KMS-11 (cell line): ENCODE results near the gene SLC9A9.

Experiments
- H2AFZ ChIP-seq: fragments of 200-600 bp; sonication (generic); 2 replicates; pipeline ENCODE4 v1.6.1; 2016; ENCODE audit warnings: antibody characterized with exemption, mixed run types, low read depth
- H3K27ac ChIP-seq: fragments of 200-600 bp; sonication (generic); 2 replicates; pipeline ENCODE4 v1.6.1; 2016; ENCODE audit warnings: mild to moderate bottlenecking, mixed run types
- H3K27me3 ChIP-seq: fragments of 200-600 bp; sonication (generic); 2 replicates; pipeline ENCODE4 v1.6.1; 2017; ENCODE audit warnings: mild to moderate bottlenecking, low read depth, mixed run types, moderate library complexity; ENCODE audit not compliant: insufficient read depth
- H3K36me3 ChIP-seq: fragments of 200-600 bp; sonication (generic); 2 replicates; pipeline ENCODE4 v1.6.1; 2017; ENCODE audit warnings: mild to moderate bottlenecking, mixed run types; ENCODE audit not compliant: insufficient read depth
- H3K4me1 ChIP-seq: fragments of 200-600 bp; sonication (generic); 2 replicates; pipeline ENCODE4 v1.6.1; 2016; ENCODE audit warnings: mild to moderate bottlenecking, low read depth, mixed run types; ENCODE audit not compliant: poor library complexity, severe bottlenecking
- H3K4me2 ChIP-seq: fragments of 200-600 bp; sonication (generic); 2 replicates; pipeline ENCODE4 v1.7.0; 2016; ENCODE audit warnings: mild to moderate bottlenecking, mixed run types
- H3K4me3 ChIP-seq: fragments of 200-600 bp; sonication (generic); IDR thresholded peaks from 2 replicates; pipeline ENCODE4 v1.6.1; 2017; ENCODE audit warnings: low read depth, low read length, mixed read lengths; ENCODE audit not compliant: insufficient read depth
- H3K79me2 ChIP-seq: fragments of 200-600 bp; sonication (generic); 2 replicates; pipeline ENCODE4 v1.6.1; 2016; ENCODE audit warnings: low read depth, mixed run types; ENCODE audit not compliant: insufficient read depth
- H3K9ac ChIP-seq: fragments of 200-600 bp; sonication (generic); 2 replicates; pipeline ENCODE4 v1.6.1; 2016; ENCODE audit warnings: mild to moderate bottlenecking, mixed run types
- H4K20me1 ChIP-seq: fragments of 200-600 bp; sonication (generic); 2 replicates; pipeline ENCODE4 v1.6.1; 2016; ENCODE audit warnings: mild to moderate bottlenecking, mixed run types; ENCODE audit not compliant: insufficient read depth
- TF ChIP-seq, protein P1 (sequence below): fragments of 200-600 bp; sonication (generic); conservative IDR thresholded peaks from 2 replicates; pipeline ENCODE4 v1.6.1; 2017; ENCODE audit warnings: low read depth, mild to moderate bottlenecking, antibody characterized with exemption, low read length, moderate library complexity, mixed read lengths

The SLC9A9 gene

DNA sequence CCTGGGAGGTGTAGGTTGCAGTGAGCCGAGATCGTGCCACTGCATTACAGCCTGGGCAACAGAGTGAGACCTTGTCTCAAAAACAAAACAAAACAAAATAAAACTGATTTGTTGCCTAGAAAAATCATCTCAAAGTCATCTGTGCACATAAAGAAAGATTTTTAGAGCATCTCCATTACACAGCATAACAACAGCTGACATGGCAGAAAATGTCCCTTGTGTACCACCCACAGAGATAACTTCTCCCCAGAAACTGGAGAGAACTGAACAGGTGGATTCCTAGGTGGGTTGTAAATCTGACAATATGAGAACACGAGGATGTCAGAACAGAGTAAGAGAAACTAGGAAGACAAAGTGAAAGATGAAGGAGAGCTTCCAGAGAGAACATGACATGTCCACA, 207.5 kb downstream of the SLC9A9 start:
- Histone ChIP-seq H3K27ac (no peak overlapping the region), H3K27me3 (no peaks in the 10 kb centered on the region), H3K36me3 (no peaks in the 10 kb centered on the region), H2AFZ (no peak overlapping the region), H3K79me2 (no peaks in the 10 kb centered on the region), H3K4me3 (no peak overlapping the region), H3K4me2 (no peak overlapping the region), H3K9ac (no peak overlapping the region), H4K20me1 (no peaks in the 10 kb centered on the region), H3K4me1 (peaks cover 6% of the 10 kb centered on the region)
- TF ChIP-seq, protein P1, sequence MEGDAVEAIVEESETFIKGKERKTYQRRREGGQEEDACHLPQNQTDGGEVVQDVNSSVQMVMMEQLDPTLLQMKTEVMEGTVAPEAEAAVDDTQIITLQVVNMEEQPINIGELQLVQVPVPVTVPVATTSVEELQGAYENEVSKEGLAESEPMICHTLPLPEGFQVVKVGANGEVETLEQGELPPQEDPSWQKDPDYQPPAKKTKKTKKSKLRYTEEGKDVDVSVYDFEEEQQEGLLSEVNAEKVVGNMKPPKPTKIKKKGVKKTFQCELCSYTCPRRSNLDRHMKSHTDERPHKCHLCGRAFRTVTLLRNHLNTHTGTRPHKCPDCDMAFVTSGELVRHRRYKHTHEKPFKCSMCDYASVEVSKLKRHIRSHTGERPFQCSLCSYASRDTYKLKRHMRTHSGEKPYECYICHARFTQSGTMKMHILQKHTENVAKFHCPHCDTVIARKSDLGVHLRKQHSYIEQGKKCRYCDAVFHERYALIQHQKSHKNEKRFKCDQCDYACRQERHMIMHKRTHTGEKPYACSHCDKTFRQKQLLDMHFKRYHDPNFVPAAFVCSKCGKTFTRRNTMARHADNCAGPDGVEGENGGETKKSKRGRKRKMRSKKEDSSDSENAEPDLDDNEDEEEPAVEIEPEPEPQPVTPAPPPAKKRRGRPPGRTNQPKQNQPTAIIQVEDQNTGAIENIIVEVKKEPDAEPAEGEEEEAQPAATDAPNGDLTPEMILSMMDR = no peak

DNA sequence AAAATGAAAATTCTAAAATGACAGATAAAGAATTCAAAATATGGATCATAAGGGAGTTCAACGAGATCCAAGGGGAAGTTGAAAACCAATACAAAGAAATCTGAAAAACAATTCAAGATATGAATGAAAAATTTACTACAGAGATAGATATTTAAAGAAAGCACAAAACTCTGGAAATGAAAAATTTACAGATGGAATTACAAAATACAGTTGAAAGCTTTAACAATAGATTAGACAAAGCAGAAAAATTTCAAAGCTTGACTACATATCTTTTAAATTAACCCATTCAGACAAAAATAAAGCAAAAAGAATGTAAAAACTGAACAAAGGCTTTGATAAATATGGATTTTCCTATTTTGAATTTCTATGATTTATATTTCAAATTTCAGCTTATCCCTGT, 211.1 kb downstream of the SLC9A9 start:
- Histone ChIP-seq H3K4me2 (no peak overlapping the region), H3K27me3 (no peaks in the 10 kb centered on the region), H3K4me1 (no peaks in the 10 kb centered on the region), H3K36me3 (no peaks in the 10 kb centered on the region), H4K20me1 (no peaks in the 10 kb centered on the region), H3K4me3 (no peak overlapping the region), H3K27ac (no peak overlapping the region), H2AFZ (no peak overlapping the region), H3K79me2 (no peaks in the 10 kb centered on the region), H3K9ac (no peak overlapping the region)
- TF ChIP-seq, protein P1 = no peak

DNA sequence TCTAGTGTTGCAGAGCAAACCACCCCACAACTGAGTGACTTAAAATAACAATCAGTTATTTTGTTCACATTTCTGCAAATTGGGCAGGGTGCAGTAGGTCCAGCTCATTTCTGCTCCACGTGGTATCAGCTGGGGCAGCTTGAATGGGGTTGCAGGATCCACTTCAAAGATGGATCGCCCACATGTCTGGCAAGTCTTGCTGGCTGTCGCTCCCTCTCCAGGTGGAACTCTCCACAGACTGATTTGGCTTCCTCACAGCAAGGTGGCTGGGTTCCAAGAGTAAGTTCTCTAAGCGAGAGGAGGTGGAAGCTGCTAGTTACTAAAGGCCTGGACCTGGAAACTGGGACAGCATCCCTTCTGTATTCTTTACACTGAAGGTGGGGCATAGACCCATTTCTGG, 213.3 kb downstream of the SLC9A9 start:
- no peaks in the 10 kb centered on the region for H3K36me3 ChIP-seq
- TF ChIP-seq, protein P1 = no peak
- no peak overlapping the region for H3K4me3 ChIP-seq
- no peak overlapping the region for H3K9ac ChIP-seq
- no peak overlapping the region for H3K4me2 ChIP-seq
- H3K79me2 ChIP-seq = no peaks in the 10 kb centered on the region
- H3K27ac ChIP-seq = no peak overlapping the region
- no peaks in the 10 kb centered on the region for H3K4me1 ChIP-seq
- no peaks in the 10 kb centered on the region for H4K20me1 ChIP-seq
- no peak overlapping the region for H2AFZ ChIP-seq
- no peaks in the 10 kb centered on the region for H3K27me3 ChIP-seq

DNA sequence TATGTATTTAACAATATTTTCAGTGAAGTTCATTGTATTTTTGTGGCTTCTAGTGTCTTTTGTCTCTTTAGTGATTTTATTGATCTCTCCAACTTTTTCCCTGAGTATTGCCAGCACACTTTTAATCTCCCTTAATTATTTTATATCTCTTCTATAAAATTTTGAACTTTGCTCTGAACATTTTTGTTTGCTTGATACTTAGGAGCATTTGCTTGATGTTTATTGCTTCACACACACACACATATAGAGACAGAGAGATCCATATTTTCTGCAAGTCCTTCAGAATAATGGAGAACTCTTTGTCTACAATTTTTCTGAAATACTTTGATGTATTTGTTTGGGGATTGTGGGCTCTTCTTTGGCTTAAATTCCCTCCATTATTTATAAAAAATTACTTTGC, 213.8 kb downstream of the SLC9A9 start:
- H3K27ac ChIP-seq = no peak overlapping the region
- H3K36me3 ChIP-seq = no peaks in the 10 kb centered on the region
- no peak overlapping the region for H3K4me2 ChIP-seq
- no peaks in the 10 kb centered on the region for H4K20me1 ChIP-seq
- no peak overlapping the region for H2AFZ ChIP-seq
- no peaks in the 10 kb centered on the region for H3K4me1 ChIP-seq
- TF ChIP-seq, protein P1 = no peak
- no peaks in the 10 kb centered on the region for H3K27me3 ChIP-seq
- H3K9ac ChIP-seq = no peak overlapping the region
- H3K4me3 ChIP-seq = no peak overlapping the region
- no peaks in the 10 kb centered on the region for H3K79me2 ChIP-seq
